B cell (primary cell): Measurements from ENCODE around the gene COL28A1. TPM values are rescaled to one million over a fixed set of nuclear protein-coding genes. Genes with fewer than 3 reads are reported as not detected.

Source experiments
- ATAC-seq: fragments of 200-7000 bp; cut with Tn5 transposase; one replicate; pipeline ENCODE4 v1.10.0; 2021; ENCODE audit warnings: low read depth, mild to moderate bottlenecking, moderate number of reproducible peaks, moderate library complexity
- CTCF ChIA-PET: fragments of 350-600 bp; sonication (Branson Sonifier 250); formaldehyde crosslinking; loops from one replicate; lab custom pipeline; 2021; ENCODE audit warnings: antibody characterized with exemption, inconsistent platforms; lab: Charles Lee
- POLR2A ChIA-PET: fragments of 350-600 bp; sonication (Branson Sonifier 250); formaldehyde crosslinking; loops from one replicate; lab custom pipeline; 2021; ENCODE audit warnings: antibody characterized with exemption; lab: Charles Lee
- DNase-seq: peaks from one replicate; pipeline ENCODE4 v3.0.0; 2013
- H2AFZ ChIP-seq: 2 replicates; pipeline ENCODE4 v1.6.1; 2012; ENCODE audit warnings: mild to moderate bottlenecking, low read depth, low read length; ENCODE audit not compliant: insufficient read depth, poor library complexity, severe bottlenecking
- H3K27ac ChIP-seq, 2 donors: 1 replicate in 1 of 2; 2 replicates in 1 of 2; pipeline ENCODE4 v1.5.1; 2012 to 2013; ENCODE audit warnings: low read length in 2 of 2, mild to moderate bottlenecking in 2 of 2, moderate library complexity in 1 of 2
- H3K27me3 ChIP-seq, 4 experiments: fragments of 200-600 bp in 1 of 4; sonication (generic) in 1 of 4; replicated peaks in 1 of 4; 1 replicate in 2 of 4; 2 replicates in 2 of 4; pipeline versions ENCODE4 v1.6.1 to v1.7.0; 2013 to 2016; ENCODE audit warnings: low read length in 3 of 4, mild to moderate bottlenecking in 2 of 4, mixed read lengths in 1 of 4, moderate library complexity in 1 of 4; ENCODE audit not compliant: insufficient read depth in 4 of 4, control insufficient read depth in 3 of 4; ENCODE audit errors: control extremely low read depth in 1 of 4
- H3K36me3 ChIP-seq, 2 experiments: replicated peaks in 1 of 2; 1 replicate in 1 of 2; 2 replicates in 1 of 2; pipeline versions ENCODE4 v1.6.1 to v1.7.1; 2013; ENCODE audit warnings: low read length in 1 of 2; ENCODE audit not compliant: insufficient read depth in 2 of 2, control insufficient read depth in 1 of 2; ENCODE audit errors: control extremely low read depth in 1 of 2, extremely low read depth in 1 of 2
- H3K4me1 ChIP-seq, 2 donors: fragments of 200-600 bp in 1 of 2; sonication (generic) in 1 of 2; 1 replicate in 1 of 2; 2 replicates in 1 of 2; pipeline versions ENCODE4 v1.5.1 to v1.6.1; 2013 to 2017; ENCODE audit warnings: low read length in 2 of 2; ENCODE audit not compliant: control insufficient read depth in 2 of 2, insufficient read depth in 2 of 2
- H3K4me2 ChIP-seq: replicated peaks from 2 replicates; pipeline ENCODE3; 2012; ENCODE audit warnings: mild to moderate bottlenecking, low read depth, low read length; ENCODE audit not compliant: poor library complexity, severe bottlenecking
- H3K4me3 ChIP-seq, 5 experiments: fragments of 200-600 bp in 1 of 5; sonication (generic) in 1 of 5; 1 replicate in 3 of 5; 2 replicates in 2 of 5; pipeline versions ENCODE4 v1.5.1 to v1.7.0; 2011 to 2016; ENCODE audit warnings: low read length in 4 of 5, mild to moderate bottlenecking in 4 of 5, low read depth in 2 of 5, control low read depth in 1 of 5, moderate library complexity in 1 of 5; ENCODE audit not compliant: insufficient read depth in 1 of 5; ENCODE audit errors: control extremely low read depth in 1 of 5, extremely low read depth in 1 of 5
- H3K79me2 ChIP-seq: fragments of 200-600 bp; sonication (generic); one replicate; pipeline ENCODE4 v1.6.0; 2016; ENCODE audit warnings: low read length; ENCODE audit not compliant: control insufficient read depth, insufficient read depth
- H3K9ac ChIP-seq: fragments of 200-600 bp; sonication (generic); 2 replicates; pipeline ENCODE4 v1.6.1; 2017; ENCODE audit warnings: mild to moderate bottlenecking, low read length, moderate library complexity
- H3K9me3 ChIP-seq, 3 donors: one replicate each; pipeline versions ENCODE4 v1.6.1 to v1.7.1; 2013; ENCODE audit warnings: low read length in 2 of 3; ENCODE audit not compliant: control insufficient read depth in 2 of 3, insufficient read depth in 1 of 3; ENCODE audit errors: control extremely low read depth in 1 of 3
- H4K20me1 ChIP-seq: 2 replicates; pipeline ENCODE4 v1.6.0; 2012; ENCODE audit warnings: mild to moderate bottlenecking, low read length; ENCODE audit not compliant: insufficient read depth, control insufficient read depth, poor library complexity, severe bottlenecking
- H3K27ac Mint-ChIP-seq: one replicate; pipeline ENCODE4 v1.8.0; 2021; ENCODE audit warnings: mixed read lengths
- H3K27me3 Mint-ChIP-seq: one replicate; pipeline ENCODE4 v1.8.0; 2021; ENCODE audit warnings: mixed read lengths
- H3K4me1 Mint-ChIP-seq: one replicate; pipeline ENCODE4 v1.8.0; 2021; ENCODE audit warnings: mixed read lengths
- H3K4me3 Mint-ChIP-seq: one replicate; pipeline ENCODE4 v1.8.0; 2021; ENCODE audit warnings: mixed read lengths
- H3K9me3 Mint-ChIP-seq: one replicate; pipeline ENCODE4 v1.8.0; 2022; ENCODE audit warnings: mixed read lengths; ENCODE audit not compliant: insufficient read depth
- CTCF ChIP-seq: fragments of 200-600 bp; IDR thresholded peaks from one replicate; pipeline ENCODE4 v1.8.0; 2022; ENCODE audit warnings: antibody characterized with exemption, mild to moderate bottlenecking
- EZH2 ChIP-seq: IDR thresholded peaks from 2 replicates; pipeline ENCODE4 v1.6.1; 2012; ENCODE audit warnings: borderline replicate concordance, low read depth, mild to moderate bottlenecking, moderate library complexity, low read length; ENCODE audit not compliant: insufficient read depth, poor library complexity, severe bottlenecking
- WGBS: methylation state at CpG from one replicate; pipeline ENCODE4 v1.1.5; 2013; ENCODE audit warnings: missing lambda C conversion rate; ENCODE audit not compliant: insufficient coverage; 5-methylcytosine and 5-hydroxymethylcytosine counted together
- intact Hi-C: fragments of 100-400 bp; cut with micrococcal nuclease; formaldehyde crosslinking; loops from one replicate; pipeline ENCODE4 v1.10.0; 2022
- polyA plus RNA-seq: library from polyadenylated mRNA; depleted of rRNA; stranded (reverse); fragments of >200 nt; gene quantifications from 2 replicates; pipeline ENCODE4 v1.2.3, GENCODE V29; 2012
- total RNA-seq, 2 donors: library from RNA; stranded (reverse); fragments of 120-200 nt in 1 of 2; gene quantifications; 1 replicate in 1 of 2; 2 replicates in 1 of 2; pipeline versions ENCODE4 v1.2.3 to v1.2.4, GENCODE V29; 2013 to 2022

COL28A1 gene
- total and polyA plus RNA-seq, 2 donors (not counting 1 experiment from before 2014, with no cell fraction given) = 0.18 to 0.67 TPM

GRCh38 chr7:7347045-7347444 is 188.6 kb downstream of the COL28A1 start:
- no peak overlapping the region for H3K4me2 ChIP-seq
- no peaks in the 10 kb centered on the region for H3K4me1 ChIP-seq
- no peaks in the 10 kb centered on the region for H3K79me2 ChIP-seq
- H3K9me3 Mint-ChIP-seq = no peaks in the 10 kb centered on the region
- intact Hi-C loops = no loop called here
- DNase-seq (no peak), ATAC-seq (no peak)
- no peaks in the 10 kb centered on the region for H3K36me3 ChIP-seq
- CTCF ChIA-PET = interaction anchor here (1.2 to 2.1 kb wide), 2 partner anchors 21 to 244 kb away, joined by 3 to 5 read pairs; no protein-coding TSS in a partner anchor
- H3K27me3 Mint-ChIP-seq = peaks cover 40% of the 10 kb centered on the region
- H3K9ac ChIP-seq = no peak overlapping the region
- no peak overlapping the region for H2AFZ ChIP-seq
- TF ChIP-seq CTCF (no peak), EZH2 (no peak)
- H3K4me3 Mint-ChIP-seq = no peak overlapping the region
- peaks cover 0 to 21% (median 0%) of the 10 kb centered on the region in 4 experiments for H3K27me3 ChIP-seq
- POLR2A ChIA-PET = no interaction called here
- no peaks in the 10 kb centered on the region for H3K4me1 Mint-ChIP-seq
- no peaks in the 10 kb centered on the region for H3K9me3 ChIP-seq
- H4K20me1 ChIP-seq = no peaks in the 10 kb centered on the region
- no peak overlapping the region for H3K27ac Mint-ChIP-seq
- H3K4me3 ChIP-seq = no peak overlapping the region
- H3K27ac ChIP-seq = no peak overlapping the region

GRCh38 chr7:7344583-7344982 is 191.1 kb downstream of the COL28A1 start:
- Histone ChIP-seq H3K36me3 (no peaks in the 10 kb centered on the region), H3K79me2 (no peaks in the 10 kb centered on the region), H3K9me3 (no peaks in the 10 kb centered on the region), H3K4me1 (no peaks in the 10 kb centered on the region), H2AFZ (no peak overlapping the region), H3K27ac (no peak overlapping the region), H3K4me3 (no peak overlapping the region), H3K4me2 (no peak overlapping the region), H4K20me1 (no peaks in the 10 kb centered on the region), H3K27me3 (peaks cover 0 to 17% (median 0%) of the 10 kb centered on the region in 4 experiments), H3K9ac (no peak overlapping the region)
- no peak for DNase-seq
- TF ChIP-seq CTCF (no peak), EZH2 (no peak)
- H3K27me3 Mint-ChIP-seq = peaks cover 24% of the 10 kb centered on the region
- H3K4me1 Mint-ChIP-seq = no peaks in the 10 kb centered on the region
- no peaks in the 10 kb centered on the region for H3K9me3 Mint-ChIP-seq
- intact Hi-C loops = no loop called here
- no peak for ATAC-seq
- WGBS = 100% methylated on average over 2 of the region's 3 CpGs
- H3K27ac Mint-ChIP-seq = no peak overlapping the region
- POLR2A ChIA-PET = no interaction called here
- H3K4me3 Mint-ChIP-seq = no peak overlapping the region
- CTCF ChIA-PET = no interaction called here
